Breast epithelium (tissue), 4 donors: ENCODE data around the gene PNPLA7. TPM values are rescaled to one million over a fixed set of nuclear protein-coding genes. Genes with fewer than 3 reads are reported as not detected.
A peak's percentile ranks its signal among the peaks of the same experiment; 100 is the strongest.
"Not testable (repeated sequence)": the region's sequence is repeated elsewhere in the genome, so short reads cannot be mapped to it uniquely, and the experiment has no call there.

Experiments
- DNase-seq, 2 donors: peaks; one replicate each; pipeline ENCODE4 v3.0.0-alpha.2; 2019; ENCODE audit warnings: low spot score in 2 of 2
- H3K27ac ChIP-seq, 2 donors: fragments of 200-600 bp; sonication (generic) in 1 of 2; one replicate each; pipeline ENCODE4 v1.5.1; 2016 to 2019; ENCODE audit warnings: mild to moderate bottlenecking in 1 of 2
- H3K27me3 ChIP-seq, 2 donors: fragments of 200-600 bp; sonication (generic) in 1 of 2; one replicate each; pipeline versions ENCODE4 v1.5.1 to v1.6.0; 2017 to 2019; ENCODE audit warnings: control low read depth in 1 of 2, mild to moderate bottlenecking in 1 of 2
- H3K36me3 ChIP-seq: fragments of 200-600 bp; one replicate; pipeline ENCODE4 v1.5.1; 2019
- H3K4me1 ChIP-seq, 2 donors: fragments of 200-600 bp; sonication (generic); one replicate each; pipeline ENCODE4 v1.5.1; 2016 to 2019; ENCODE audit warnings: control low read depth in 1 of 2
- H3K4me3 ChIP-seq, 3 donors: fragments of 200-600 bp; sonication (generic); 1 replicate in 2 of 3; 2 replicates in 1 of 3; pipeline ENCODE4 v1.5.1; 2016 to 2019; ENCODE audit warnings: mild to moderate bottlenecking in 3 of 3, moderate library complexity in 2 of 3
- H3K9me3 ChIP-seq, 2 donors: fragments of 200-600 bp; sonication (generic) in 1 of 2; one replicate each; pipeline ENCODE4 v1.5.1; 2016 to 2019; ENCODE audit warnings: control low read depth in 1 of 2
- CTCF ChIP-seq, 3 donors: fragments of 450-650 bp; IDR thresholded peaks; one replicate each; pipeline ENCODE4 v1.5.1; 2016 to 2017; ENCODE audit warnings: antibody characterized with exemption in 3 of 3, mild to moderate bottlenecking in 3 of 3, moderate library complexity in 3 of 3
- POLR2A ChIP-seq: fragments of 450-650 bp; IDR thresholded peaks from one replicate; pipeline ENCODE4 v1.6.1; 2016; ENCODE audit warnings: antibody characterized with exemption, mild to moderate bottlenecking, moderate library complexity
- POLR2AphosphoS5 ChIP-seq, 3 donors: sonication (generic); formaldehyde crosslinking; IDR thresholded peaks; one replicate each; pipeline ENCODE4 v1.6.1; 2017; ENCODE audit warnings: antibody characterized with exemption in 3 of 3
- intact Hi-C: fragments of 100-400 bp; cut with DNase I; formaldehyde crosslinking; loops from one replicate; pipeline ENCODE4 v1.15.1; 2023; ENCODE audit warnings: low total_unique reads
- total RNA-seq, 3 donors: library from RNA; depleted of rRNA; stranded (reverse); fragments of >200 nt; gene quantifications; one replicate each; pipeline ENCODE4 v1.1.0, GENCODE V29; 2016

The PNPLA7 gene
- total RNA-seq, 3 donors from 2014 or later, result 17.3 to 18.7 (median 17.7) TPM

GRCh38 chr9:137552022-137552768, 2.0 kb upstream of the PNPLA7 start:
- DNase-seq, result peak in 1 of 2 donors; percentile 36
- Histone ChIP-seq H3K9me3 (no peaks in the 10 kb centered on the region), H3K36me3 (no peaks in the 10 kb centered on the region), H3K4me3 (peak overlapping the region; percentile 61 to 96 (median 92)), H3K27ac (peak overlapping the region; percentile 80 to 93), H3K27me3 (no peaks in the 10 kb centered on the region), H3K4me1 (peaks cover 0 to 8% of the 10 kb centered on the region in 2 donors)
- intact Hi-C loops, result no loop called here
- TF ChIP-seq CTCF (IDR thresholded peaks at IDR 0.05), result no peak
- no peak for TF ChIP-seq POLR2A
- no peak for TF ChIP-seq POLR2AphosphoS5 (IDR thresholded peaks at IDR 0.05)

- H3K27me3 ChIP-seq, result no peaks in the 10 kb centered on the region
- H3K4me3 ChIP-seq, result peak within 1 kb of the TSS; percentile 61 to 96 (median 92)
- DNase-seq, result peak; percentile 89 to 94
- peaks cover 0 to 8% of the 10 kb centered on the region in 2 donors for H3K4me1 ChIP-seq
- no peaks in the 10 kb centered on the region for H3K9me3 ChIP-seq
- H3K27ac ChIP-seq, result peak within 1 kb of the TSS; percentile 83 to 93
- H3K36me3 ChIP-seq, result no peaks in the 10 kb centered on the region
- TF ChIP-seq POLR2AphosphoS5 (IDR thresholded peaks at IDR 0.05) (peak in 1 of 3 donors; percentile 62), CTCF (IDR thresholded peaks at IDR 0.05) (peak; percentile 45 to 52 (median 50)), POLR2A (peak; percentile 45)
- intact Hi-C loops, result no loop called here
Measured at GRCh38 chr9:137551264-137552021, 1.2 kb upstream of the PNPLA7 start, which contains the start of gene MRPL41. Gene MRPL41 (plus strand): TSS chr9:137551879. CDS start chr9:137552082, 203 bp downstream.

- H3K27me3 ChIP-seq, H3K9me3 ChIP-seq, H3K4me1 ChIP-seq, intact Hi-C loops, H3K36me3 ChIP-seq, DNase-seq: not testable (repeated sequence)
- peak overlapping the region; percentile 83 to 91 for H3K27ac ChIP-seq
- peak overlapping the region; percentile 61 to 96 (median 92) for H3K4me3 ChIP-seq
Measured at GRCh38 chr9:137550958-137551263, 709 bp upstream of the PNPLA7 start.

- no peaks in the 10 kb centered on the region for H3K36me3 ChIP-seq
- peak; percentile 60 to 79 for DNase-seq
- intact Hi-C loops, result no loop called here
- peaks cover 0 to 8% of the 10 kb centered on the region in 2 donors for H3K4me1 ChIP-seq
- no peaks in the 10 kb centered on the region for H3K9me3 ChIP-seq
- no peaks in the 10 kb centered on the region for H3K27me3 ChIP-seq
- H3K27ac ChIP-seq, result peak overlapping the region; percentile 75 to 89
- TF ChIP-seq POLR2A, result no peak
- peak in 1 of 3 donors; percentile 38 for TF ChIP-seq POLR2AphosphoS5 (IDR thresholded peaks at IDR 0.05)
- H3K4me3 ChIP-seq, result peak overlapping the region in 2 of 3 donors; percentile 31 to 53
Measured at GRCh38 chr9:137547687-137548543, 2.3 kb downstream of the PNPLA7 start.

- peaks cover 0 to 8% of the 10 kb centered on the region in 2 donors for H3K4me1 ChIP-seq
- TF ChIP-seq POLR2AphosphoS5 (IDR thresholded peaks at IDR 0.05) (peak in 1 of 3 donors; percentile 39), POLR2A (no peak)
- intact Hi-C loops, result no loop called here
- no peaks in the 10 kb centered on the region for H3K36me3 ChIP-seq
- no peaks in the 10 kb centered on the region for H3K27me3 ChIP-seq
- H3K27ac ChIP-seq, result peak overlapping the region; percentile 41 to 76
- no peak for DNase-seq
- H3K4me3 ChIP-seq, result peak overlapping the region in 1 of 3 donors; percentile 7
- H3K9me3 ChIP-seq, result no peaks in the 10 kb centered on the region
Measured at GRCh38 chr9:137545123-137545522, 5.1 kb downstream of the PNPLA7 start.

- H3K27ac ChIP-seq, result peak overlapping the region; percentile 41 to 76
- peaks cover 0 to 8% of the 10 kb centered on the region in 2 donors for H3K4me1 ChIP-seq
- no peak for DNase-seq
- TF ChIP-seq POLR2A, result no peak
- TF ChIP-seq POLR2AphosphoS5 (IDR thresholded peaks at IDR 0.05), result no peak
- TF ChIP-seq CTCF (IDR thresholded peaks at IDR 0.05), result no peak
- H3K4me3 ChIP-seq, result no peak overlapping the region
- no peaks in the 10 kb centered on the region for H3K27me3 ChIP-seq
- intact Hi-C loops, result no loop called here
- H3K9me3 ChIP-seq, result no peaks in the 10 kb centered on the region
- no peaks in the 10 kb centered on the region for H3K36me3 ChIP-seq
Measured at GRCh38 chr9:137544176-137544760, 5.9 kb downstream of the PNPLA7 start.
